NB4 (cell line): ENCODE results near the gene ANKIB1.

Source experiments
- MYC ChIP-seq: IDR thresholded peaks from 2 replicates; pipeline ENCODE4 v1.6.1; 2011; ENCODE audit warnings: low read depth, low read length
- POLR2A ChIP-seq: IDR thresholded peaks from 2 replicates; pipeline ENCODE4 v1.6.1; 2011; ENCODE audit warnings: mild to moderate bottlenecking; ENCODE audit not compliant: insufficient read length; ENCODE audit errors: extremely low read depth
- TF ChIP-seq, protein P1 (sequence below): IDR thresholded peaks from one replicate; pipeline ENCODE4 v1.5.1; 2012; ENCODE audit warnings: low read depth, low read length

DNA sequence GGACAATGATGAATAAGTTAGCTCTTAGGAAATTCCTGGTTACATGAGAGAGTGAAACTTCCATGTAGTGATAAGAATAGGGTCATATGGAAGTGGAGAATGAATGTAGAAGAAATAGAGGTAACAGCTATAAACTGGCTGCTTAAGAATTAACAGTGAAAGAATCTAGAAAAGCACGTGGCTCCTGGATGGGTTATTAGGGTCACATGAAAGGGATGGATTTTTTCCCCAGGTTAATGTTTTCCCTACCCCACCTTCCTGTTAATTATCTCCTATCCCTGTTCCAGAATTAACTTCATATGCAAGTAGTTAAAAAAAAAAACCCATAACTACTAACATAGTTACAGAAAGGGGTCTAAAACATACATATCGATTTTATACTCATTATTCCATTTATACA lies 58.0 kb downstream of the ANKIB1 start:
- TF ChIP-seq, protein P1, sequence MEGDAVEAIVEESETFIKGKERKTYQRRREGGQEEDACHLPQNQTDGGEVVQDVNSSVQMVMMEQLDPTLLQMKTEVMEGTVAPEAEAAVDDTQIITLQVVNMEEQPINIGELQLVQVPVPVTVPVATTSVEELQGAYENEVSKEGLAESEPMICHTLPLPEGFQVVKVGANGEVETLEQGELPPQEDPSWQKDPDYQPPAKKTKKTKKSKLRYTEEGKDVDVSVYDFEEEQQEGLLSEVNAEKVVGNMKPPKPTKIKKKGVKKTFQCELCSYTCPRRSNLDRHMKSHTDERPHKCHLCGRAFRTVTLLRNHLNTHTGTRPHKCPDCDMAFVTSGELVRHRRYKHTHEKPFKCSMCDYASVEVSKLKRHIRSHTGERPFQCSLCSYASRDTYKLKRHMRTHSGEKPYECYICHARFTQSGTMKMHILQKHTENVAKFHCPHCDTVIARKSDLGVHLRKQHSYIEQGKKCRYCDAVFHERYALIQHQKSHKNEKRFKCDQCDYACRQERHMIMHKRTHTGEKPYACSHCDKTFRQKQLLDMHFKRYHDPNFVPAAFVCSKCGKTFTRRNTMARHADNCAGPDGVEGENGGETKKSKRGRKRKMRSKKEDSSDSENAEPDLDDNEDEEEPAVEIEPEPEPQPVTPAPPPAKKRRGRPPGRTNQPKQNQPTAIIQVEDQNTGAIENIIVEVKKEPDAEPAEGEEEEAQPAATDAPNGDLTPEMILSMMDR: no peak
- no peak for TF ChIP-seq MYC
- no peak for TF ChIP-seq POLR2A
